Right forelimb (tissue), 1 donor: ENCODE measurements around the gene CRYAA.
"Not testable (repeated sequence)": the region's sequence is repeated elsewhere in the genome, so short reads cannot be mapped to it uniquely, and the experiment has no call there.

ENCODE experiments used
- DNase-seq: peaks from one replicate; pipeline ENCODE4 v3.0.0-alpha.2; 2018

The CRYAA gene, protein sequence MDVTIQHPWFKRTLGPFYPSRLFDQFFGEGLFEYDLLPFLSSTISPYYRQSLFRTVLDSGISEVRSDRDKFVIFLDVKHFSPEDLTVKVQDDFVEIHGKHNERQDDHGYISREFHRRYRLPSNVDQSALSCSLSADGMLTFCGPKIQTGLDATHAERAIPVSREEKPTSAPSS

DNA sequence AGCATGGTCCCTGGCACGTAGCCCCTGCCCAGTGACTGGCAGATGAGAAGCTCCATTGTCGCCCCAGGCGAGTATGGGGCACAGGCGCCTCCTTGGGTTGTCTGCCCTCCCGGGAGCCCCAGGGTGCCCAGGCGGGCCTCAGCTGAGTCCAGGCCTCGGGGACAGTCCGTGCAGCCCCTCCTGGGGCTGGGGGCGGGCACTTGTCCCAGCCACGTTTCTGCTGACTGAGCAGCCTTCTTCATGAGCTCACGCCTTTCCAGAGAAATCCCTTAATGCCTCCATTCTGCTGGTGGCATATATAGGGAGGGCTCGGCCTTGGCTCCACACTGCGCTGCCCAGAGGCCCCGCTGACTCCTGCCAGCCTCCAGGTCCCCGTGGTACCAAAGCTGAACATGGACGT lies at the start of gene CRYAA:
TSS of gene CRYAA (plus strand) at position 301 of the 400 bp plus-strand sequence. CDS start at position 393, 92 bp downstream.
- not testable (repeated sequence) for DNase-seq

DNA sequence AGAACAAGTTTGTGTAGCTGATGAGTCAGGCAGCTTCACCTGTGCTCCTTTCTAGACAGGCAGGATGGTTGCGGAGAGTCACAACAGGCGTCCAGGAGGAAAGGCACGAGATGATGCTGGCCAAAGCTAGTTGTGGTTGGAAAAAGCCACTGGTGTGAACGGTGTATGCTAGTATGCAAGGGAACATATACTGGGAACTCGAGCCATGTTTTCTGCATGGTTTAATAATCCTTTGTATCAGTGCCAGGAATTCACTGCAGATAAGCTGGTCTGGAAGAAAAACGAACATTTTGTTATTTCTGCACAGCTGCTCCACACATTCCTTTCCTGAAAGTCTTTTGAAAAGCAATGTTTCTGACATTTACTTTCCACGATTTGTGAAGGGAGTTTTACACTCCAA lies 38.7 kb upstream of the CRYAA start:
- DNase-seq, result not testable (repeated sequence)

DNA sequence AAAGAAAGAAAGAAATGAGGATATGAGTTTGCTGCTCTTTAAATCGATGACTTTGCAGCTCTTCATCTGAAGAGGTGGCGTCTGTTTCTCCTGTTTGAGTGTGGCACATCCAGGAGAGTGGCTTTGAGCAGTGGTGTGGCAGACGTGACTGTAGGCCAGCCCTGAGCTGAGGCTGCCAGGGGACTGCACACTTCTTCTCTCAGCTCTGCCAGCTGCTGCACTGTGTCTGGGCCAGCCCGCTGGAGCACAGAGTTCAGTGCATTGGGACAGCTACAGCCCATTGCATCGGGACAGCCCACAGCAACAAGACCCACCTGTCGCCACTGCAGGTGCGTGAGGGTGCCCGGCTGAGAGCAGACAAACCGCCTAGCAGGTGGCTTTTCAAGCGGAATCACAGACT lies 34.3 kb upstream of the CRYAA start:
- not testable (repeated sequence) for DNase-seq

DNA sequence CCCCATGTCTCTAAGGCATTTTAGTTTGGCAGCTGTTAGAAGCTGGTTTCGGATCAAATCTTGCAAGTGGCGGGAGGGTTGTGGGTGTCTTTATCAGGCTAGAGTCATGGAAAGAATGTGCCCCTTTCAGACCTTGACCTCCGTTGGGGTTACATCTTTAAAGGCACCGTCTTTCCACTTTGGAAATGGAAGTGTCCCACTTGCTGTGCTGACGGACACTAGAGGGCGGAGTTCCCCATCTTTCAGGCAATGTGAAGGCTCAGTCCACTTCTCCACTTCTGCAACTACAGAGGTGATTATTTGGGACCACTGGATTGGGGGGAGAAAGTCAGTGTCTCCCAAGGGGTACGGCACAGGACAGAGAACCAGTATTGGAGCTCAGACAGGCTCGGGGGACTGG lies 29.9 kb upstream of the CRYAA start:
- DNase-seq, result not testable (repeated sequence)

DNA sequence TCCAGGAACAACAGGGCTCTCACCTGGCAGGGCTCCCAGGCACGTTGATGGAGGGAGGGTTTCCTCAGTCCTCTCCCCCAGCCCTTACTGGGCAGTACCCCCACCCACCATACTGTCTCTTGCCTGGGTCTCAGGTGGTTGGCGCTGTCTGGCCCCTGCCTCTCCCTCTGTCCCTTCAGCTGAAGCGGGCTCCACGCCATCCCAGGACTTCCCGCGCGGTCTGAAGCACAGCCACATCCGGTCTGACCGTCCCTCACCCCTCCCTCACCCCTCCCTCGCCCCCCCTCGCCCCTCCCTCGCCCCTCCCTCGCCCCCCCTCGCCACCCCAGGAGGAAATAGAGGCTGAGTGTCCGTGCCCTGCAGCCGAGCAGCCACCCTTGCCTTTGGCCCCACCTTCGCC lies 27.4 kb upstream of the CRYAA start:
- not testable (repeated sequence) for DNase-seq

DNA sequence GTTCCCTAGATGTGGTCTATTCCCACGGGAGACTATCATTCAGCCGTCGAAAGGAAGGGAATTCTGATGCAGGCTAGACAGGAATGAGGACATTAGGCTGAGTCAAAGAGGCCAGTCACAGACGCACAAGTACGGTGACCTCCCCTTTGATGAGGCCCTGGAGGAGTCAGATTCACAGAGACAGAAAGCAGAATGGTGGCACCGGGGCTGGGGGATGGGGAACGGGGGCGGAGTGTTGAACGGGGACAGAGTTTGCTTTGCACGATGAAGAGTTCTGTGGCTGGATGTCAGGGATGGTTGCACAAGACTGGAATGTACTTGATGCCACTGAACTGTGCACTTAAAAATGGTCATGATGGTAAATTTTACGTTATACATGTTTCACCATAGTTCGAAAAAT lies 22.2 kb upstream of the CRYAA start:
- DNase-seq, result not testable (repeated sequence)

DNA sequence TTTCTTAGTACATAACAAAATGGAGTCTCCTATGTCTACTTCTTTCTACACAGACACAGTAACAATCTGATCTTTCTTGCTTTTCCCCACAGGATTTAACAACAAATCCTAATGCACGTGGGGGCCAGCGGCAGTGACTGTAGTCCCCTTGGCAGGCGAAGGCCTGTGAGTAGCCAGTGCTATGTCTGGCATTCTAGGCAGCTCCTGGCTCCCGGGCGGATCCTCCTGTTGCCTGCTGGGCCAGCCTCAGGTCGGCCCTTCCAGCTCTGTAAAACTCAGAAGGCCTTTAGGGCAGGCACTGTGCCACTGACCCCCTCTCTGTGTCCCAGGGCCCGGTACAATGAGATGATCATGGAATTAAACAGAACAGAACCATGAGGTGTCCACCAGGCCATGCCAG lies 20.8 kb upstream of the CRYAA start:
- not testable (repeated sequence) for DNase-seq

DNA sequence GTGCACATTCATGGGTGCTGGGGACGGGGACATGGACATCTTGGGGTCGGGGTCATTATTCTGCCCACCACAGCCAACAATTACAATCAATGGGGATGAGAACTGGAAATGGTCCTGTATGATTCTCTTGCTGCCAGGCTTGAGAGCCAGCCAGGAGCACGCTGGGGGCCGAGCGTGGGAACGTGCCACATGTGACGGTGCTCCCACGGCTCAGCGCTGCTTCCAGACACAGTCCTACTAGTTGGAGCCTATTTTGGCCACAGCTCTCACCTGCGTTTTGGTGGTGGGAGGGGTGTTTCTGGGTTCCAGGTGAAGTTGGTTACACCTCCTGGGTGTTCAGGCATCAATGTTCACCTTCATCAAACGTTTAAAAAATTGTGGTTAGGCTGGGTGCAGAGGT lies 19.5 kb upstream of the CRYAA start:
- DNase-seq, result not testable (repeated sequence)

DNA sequence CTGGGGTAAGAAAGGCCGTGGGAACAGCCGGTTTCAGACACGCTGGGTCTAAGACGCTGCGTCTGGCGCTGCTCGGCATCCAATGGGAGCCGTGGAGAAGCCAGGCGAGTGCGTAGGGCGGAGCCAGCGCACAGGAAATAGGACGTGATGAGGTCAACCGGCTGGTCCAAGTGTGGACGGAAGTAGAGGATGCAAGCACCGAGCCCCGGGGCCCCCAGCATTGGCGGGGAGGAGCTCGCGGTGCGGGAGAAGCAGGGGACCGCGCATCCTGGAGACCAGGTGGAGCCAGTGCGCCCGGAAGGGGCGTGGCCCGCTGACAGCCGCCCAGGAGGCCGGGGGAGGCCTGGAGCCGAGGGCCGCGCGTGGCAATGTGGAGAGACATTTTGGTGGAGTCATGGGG lies 15.2 kb upstream of the CRYAA start:
- DNase-seq, result not testable (repeated sequence)

DNA sequence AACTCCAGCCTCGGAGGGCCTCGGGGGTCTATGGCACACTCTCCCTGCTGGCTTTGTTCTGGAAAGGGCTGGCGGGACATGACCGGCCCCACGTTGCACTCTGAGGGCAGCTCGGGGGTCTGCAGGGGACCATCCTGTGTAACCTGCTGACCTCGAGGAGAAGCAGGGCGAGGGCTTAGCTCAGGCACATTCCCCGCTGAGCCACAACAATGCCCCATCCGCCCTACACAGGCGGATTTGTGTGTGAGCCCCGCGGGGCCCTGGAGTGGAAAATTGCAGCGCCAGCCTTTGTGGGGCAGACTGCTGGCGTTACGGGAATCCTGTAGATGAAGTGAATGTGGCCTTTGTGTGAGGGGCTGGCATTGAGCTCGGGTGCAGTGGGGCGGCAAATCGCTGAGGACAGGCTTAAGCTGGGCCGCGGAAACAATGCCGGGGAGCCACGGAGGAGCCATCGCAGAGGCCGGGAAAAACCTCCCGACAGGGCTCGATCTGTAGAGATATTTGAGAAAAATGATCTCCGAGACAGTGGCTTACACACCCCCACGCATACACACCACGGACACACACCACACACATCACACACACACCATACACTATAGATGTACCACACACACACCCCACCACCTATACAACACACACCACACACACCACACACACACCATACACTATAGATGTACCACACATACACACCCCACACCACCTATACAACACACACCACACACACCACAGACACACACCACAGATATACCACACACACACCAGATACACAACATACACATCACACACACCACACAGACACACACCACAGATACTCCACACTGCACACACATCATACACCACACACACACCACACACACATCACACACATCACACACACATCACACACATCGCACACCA lies 9.3 kb upstream of the CRYAA start:
- DNase-seq, result not testable (repeated sequence)

DNA sequence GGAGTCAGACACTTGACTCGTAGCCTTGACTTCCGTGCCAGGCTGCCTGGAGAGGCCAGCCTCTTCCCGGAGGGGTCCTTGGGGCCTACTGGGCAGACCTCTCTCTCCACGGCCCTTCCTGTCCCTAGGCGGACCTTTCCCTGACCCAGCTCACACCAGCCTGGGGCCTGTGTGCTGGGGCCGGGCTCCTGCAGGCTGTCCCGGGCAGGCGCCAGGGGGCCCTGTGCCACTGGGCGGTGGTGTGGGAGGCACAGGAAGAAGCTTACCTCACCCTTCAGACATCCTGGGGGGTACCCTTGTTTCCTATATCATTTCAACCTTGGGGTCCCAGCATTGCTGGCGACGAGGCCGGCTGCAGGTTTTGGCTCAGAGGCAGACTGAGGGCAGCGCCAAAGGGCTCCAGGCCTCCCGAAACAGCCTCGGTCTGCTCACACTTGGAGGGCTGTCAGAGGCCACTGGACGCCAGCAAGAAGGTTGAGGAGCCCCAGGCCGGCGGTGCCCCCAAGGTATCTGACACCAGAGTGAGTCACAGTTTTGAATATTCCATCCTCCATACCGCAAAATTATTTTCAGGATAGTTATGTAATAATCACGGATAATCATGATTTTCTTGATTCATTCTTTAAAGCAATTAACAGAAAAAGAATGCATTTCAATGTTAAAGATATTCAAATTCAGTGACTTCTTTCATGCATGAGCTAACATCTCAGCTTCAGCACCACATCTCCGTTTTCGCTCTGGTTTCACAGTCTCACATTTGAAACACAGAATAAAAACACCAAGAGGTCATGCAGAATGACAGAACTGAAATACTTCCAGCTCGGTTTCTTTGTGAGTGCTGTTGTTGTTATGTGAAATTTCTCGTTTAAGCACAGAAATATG lies 6.7 kb upstream of the CRYAA start:
- DNase-seq, result not testable (repeated sequence)

DNA sequence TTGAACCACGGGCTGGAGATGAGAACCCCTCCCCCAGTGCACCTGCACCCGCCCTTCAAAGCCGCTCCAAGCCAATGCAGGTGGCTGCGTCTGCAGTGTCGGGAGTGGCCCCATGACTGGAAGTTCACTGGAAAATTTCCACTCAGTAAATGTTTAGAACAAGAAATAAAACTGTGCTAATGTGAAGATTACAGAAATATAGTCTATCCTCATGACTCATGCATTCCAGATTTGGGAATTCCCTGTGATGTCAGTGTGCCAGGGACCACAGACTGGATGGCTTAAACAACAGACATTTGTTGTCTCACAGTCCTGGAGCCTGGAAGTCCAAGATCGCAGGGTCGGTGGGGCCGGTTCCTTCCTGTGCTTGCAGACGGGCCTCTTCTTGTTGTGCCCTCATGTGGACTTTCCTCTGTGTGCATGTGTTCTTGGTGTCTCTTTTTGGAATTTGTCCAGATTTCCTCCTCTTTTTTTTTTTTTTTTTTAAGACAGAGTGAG lies 6.1 kb upstream of the CRYAA start:
- not testable (repeated sequence) for DNase-seq

DNA sequence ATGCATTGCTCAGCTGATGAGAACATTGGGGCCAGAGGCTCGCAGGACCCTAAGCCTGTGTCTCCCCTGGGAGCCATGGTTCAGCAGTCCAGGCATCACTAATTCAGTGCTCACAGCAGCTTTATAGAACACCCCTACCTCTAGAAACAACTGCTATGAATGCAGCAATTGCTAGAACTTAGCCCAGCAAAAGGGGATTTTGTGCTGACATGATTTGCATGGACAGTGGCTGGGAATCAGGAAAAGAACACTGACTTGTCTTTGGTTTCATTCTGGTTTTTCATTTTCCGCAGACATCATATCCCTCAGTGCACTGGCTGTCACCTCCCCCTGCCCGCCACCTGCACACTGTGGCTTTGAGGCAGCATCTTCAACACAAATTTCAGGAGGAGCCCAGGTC lies 4.0 kb upstream of the CRYAA start:
- DNase-seq, result not testable (repeated sequence)

DNA sequence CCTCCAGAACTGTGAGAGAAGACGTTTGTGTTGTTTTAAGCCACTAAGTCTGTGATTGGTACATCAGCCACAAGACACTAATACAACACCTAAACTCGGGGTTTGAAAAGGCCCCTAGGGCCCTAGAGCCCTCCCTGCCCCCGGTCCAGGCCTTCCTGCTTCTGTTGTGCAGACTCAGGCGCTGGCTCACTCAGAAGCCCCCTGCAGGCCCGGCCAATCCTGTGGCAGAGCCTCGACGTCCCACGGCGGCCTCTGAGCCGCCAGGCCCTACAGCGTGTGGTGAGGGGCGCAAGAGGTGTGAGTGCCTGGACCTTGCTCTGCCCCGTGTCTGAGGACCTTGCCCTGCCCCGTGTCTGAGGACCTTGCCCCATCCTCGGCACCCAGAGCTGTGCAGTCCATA lies 3.1 kb upstream of the CRYAA start:
- DNase-seq, result not testable (repeated sequence)

DNA sequence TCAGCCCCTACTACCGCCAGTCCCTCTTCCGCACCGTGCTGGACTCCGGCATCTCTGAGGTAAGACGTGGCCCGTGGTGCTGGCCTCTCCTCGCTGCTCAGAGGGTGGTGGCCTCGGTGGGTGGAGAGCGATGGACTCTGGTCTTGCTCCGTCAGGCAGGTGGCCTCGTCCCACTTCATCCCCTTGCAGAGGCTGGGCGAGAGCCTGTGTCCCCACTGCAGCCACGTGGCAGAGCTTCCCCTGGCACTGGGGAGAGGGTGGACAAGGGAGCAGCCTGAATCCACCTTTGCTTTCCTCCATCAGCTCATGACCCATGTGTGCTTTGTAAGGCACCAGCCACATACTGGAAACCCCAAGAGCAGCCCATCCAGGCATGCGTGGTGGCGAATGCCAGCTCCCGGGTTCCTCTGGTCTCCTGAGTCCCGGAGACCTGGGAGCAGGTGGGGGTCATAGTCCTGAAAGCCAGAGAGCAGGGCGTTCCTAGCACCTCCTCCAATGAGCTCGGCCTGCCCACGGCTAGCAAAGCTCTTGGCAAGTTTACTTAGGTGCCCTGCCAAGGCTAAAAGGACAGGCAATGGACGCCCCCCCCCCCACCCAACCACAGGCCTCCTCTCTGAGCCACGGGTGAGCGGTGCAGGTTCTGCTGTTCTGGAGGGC lies 550 bp downstream of the CRYAA start:
- DNase-seq, result not testable (repeated sequence)

DNA sequence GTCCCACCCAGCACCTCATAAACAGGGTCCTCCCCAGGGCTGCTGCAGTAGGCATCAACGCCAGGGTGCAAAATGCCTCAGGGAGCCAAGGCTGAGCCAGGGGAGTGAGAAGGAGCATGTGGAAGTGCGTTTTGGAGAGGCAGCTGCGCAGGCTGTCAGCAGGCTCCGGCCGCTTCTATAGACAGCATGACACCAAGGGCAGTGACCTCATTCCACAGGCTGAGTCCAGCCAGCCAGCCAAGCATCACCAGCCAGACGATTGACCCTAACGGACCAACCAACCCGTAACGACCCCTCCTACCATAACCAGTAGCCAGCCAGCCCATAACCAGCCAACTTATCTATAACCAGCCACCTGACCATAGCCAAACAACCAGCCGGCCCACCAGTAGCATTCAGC lies 1.1 kb downstream of the CRYAA start:
- DNase-seq, result not testable (repeated sequence)

DNA sequence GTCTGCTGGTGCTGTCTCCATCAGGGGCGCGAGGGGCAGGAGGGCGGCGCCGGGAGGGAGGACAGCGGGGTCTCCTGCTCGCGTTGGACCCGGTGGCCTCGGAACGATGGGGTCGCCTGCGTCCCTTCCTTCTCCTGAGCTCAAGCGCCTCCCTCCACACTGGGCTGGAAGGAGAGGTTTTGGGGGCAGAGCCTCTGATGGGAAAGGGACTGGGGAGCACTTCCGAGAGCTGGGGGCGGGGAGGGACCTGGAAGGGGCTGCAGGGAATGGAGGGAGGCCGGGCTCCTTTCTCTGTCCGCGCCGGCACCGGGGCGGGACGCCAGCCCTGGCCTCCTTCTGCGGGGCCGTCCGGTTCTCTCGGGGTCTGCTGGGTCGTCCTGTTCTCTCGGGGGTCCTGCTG lies 4.0 kb downstream of the CRYAA start:
- DNase-seq, result not testable (repeated sequence)

DNA sequence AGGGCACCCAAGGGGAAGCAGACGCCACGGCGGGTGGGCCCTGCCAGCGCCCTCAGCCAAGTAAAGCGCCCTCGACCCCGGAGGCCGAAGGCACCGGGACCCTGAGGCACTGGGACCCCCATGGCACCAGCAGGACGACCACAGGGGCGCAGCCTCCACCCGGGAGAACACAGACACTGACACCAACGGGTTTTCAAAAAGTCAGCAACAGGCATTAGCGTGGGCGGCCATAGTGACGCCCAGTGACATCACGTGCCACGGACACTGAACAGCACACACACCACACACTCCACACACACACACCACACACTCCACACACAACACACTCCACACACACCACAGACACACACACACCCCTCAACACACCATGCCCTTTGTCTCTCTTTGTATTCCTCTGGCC lies 4.6 kb downstream of the CRYAA start:
- not testable (repeated sequence) for DNase-seq

DNA sequence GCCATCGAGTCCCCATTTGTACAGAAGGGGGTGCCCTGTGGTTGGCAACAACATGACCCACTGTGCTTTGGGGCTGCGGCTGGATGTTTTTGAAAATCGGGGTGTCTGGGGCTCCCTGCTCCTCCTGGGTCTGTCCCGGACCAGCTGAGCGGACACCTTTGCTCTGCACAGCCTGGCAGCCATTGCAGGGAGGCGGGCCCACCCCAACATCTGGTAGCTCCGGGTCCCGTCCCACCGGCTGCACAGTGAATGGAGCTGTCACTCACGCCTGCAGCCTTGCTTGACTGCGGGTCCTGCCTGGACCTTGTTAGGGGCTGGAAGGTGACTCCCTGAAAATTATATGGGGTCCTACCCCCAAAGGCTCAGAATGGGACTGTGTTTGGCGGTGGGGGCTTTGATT lies 5.1 kb downstream of the CRYAA start:
- DNase-seq, result not testable (repeated sequence)

DNA sequence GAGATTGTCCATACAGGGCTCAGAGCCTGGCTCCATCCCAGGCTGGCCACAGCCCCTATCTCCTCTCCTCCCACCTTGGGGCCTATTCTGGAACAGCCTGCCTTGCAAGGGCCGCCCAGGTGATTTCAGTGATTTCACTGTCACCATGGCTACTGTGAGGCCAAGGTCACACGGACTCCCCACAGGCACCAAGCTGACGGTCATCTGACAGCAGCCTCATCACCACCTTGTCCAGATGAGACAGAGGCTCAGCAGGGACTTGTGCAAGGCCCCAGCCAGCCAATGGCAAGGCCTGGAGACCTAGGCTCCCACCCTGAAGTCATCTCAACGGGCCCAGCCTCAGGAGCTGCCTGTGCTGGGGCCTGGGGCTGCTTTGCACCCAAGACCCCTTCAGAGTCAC lies 6.2 kb downstream of the CRYAA start:
- not testable (repeated sequence) for DNase-seq

DNA sequence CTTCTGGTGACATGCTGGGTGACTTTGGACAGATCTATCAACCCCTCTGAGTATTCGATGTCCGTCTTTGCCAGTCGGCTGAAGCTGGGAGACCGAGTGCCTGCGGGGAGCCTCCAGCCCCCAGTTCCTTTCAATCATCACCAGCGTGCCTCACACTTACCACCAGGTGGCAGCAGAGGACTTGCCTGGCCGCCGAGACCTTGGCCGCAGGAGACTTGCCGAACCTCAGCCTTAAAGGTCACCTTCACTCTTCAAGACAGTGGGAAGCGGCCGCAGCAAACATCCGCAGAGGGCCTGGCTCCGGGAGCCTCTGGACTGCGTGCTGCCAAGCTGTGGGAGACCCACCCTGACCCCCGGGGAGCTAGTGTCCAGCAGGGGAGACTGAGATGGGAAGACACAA lies 7.8 kb downstream of the CRYAA start:
- DNase-seq, result not testable (repeated sequence)
